T-helper 2 cell treated with Interferon-gamma antibody and Interleukin-4, amounts not matched to agents 100 ng/mL and 5 ng/mL, for 36 hours (primary cell): ENCODE results near the gene POU5F1. TPM values are rescaled to one million over a fixed set of nuclear protein-coding genes. Genes with fewer than 3 reads are reported as not detected.

Source experiments
- intact Hi-C: fragments of 100-400 bp; cut with micrococcal nuclease; formaldehyde crosslinking; loops from one replicate; pipeline ENCODE4 v1.15.1; 2023
- total RNA-seq: library from RNA; stranded (reverse); gene quantifications from 2 replicates; pipeline ENCODE4 v1.2.3, GENCODE V29; 2022

Gene POU5F1
- total RNA-seq, 1 donor from 2014 or later, result not detected

DNA sequence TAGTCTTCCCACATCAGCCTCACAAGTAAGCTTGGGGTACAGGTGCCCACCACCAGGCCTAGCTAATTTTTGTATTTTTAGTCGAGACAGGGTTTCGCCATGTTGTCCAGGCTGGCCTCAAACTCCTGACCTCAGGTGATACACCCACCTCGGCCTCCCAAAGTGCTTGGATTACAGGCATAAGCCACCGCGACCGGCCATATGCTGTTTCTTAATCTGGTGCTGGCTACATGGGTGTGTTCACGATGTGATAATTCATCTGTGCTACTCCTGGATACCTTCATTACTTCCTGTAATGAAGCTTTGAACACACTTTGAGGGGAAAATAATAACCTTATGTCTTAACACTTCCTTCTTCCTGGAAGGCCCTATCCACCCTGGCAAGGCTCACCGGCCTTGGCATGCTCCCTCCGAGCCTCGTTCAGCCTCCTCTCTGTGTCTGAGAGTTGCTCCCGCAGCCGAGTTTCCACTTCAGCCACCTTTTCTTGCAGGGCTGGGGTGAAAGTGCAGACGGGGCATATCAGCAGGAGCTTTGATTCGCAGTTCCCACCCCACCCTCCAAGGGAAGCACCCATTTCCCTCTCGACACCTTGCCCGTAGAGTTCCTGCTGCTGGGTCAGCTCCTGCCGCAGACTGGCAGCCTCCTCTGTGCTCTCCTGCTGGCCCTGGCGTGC is 26.0 kb downstream of the POU5F1 start:
- intact Hi-C loops, result no loop called here

DNA sequence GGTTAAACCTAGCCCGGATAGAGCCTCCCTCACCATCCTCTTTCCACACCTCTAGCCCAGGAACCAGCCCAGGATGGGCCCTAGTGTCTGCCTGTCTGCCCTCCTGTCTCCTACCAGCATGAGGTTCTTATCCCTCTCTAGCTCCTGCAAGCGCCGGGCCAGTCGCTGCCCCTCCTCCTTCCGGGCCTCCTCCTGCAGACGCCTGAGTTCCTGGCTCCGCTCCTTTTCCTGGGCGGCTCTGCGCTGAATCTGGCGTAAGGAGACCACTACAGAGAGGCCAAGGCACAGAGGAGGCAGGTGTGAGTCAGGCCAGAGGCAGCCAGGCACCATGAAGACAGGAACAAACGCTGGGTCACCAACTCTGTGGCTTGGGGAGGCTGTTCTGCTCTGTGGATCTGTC is 27.3 kb downstream of the POU5F1 start:
- intact Hi-C loops, result no loop called here

DNA sequence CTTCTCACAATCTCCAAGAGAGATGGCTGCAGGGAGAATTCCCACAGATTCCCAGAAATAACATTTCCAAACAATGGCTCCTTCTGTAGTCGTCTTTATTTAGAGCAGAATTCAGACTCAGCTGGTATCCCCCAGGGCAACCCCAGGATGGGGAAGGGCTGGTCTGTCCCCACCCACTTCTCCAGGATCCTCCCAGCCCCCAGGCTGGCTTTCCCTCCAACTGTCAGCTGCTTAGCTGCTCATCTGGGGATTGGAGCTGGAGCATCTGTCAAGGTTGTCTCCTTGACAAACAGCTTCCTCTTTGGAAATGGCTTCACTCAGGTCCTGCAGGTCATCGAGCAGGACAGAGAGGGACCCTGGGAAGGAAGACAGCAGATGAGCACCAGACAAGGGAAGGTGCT is 28.1 kb downstream of the POU5F1 start:
- intact Hi-C loops, result no loop called here

- intact Hi-C loops, result no loop called here
Observed at GRCh38 chr6:31140643-31141042, 29.8 kb downstream of the POU5F1 start.

DNA sequence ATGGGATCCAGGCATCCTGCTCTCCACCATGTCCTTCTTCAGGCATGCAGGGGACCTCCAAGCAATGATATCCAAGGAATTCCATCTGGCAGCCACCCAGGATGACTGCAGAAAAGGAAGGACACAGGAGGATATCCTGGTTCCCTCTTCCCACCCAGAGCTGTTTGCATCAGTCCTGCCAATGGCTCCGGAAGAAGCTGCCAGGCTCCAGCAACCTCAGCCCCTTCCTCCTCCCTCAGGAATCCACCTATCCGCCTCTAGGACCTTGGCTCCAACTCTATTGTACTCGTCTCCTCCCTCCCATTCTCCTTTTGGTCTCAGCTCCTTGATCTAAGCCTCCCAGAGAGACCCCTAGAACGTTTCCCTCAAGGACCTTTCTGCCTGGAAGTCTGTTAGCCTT is 30.9 kb downstream of the POU5F1 start:
- intact Hi-C loops, result no loop called here

DNA sequence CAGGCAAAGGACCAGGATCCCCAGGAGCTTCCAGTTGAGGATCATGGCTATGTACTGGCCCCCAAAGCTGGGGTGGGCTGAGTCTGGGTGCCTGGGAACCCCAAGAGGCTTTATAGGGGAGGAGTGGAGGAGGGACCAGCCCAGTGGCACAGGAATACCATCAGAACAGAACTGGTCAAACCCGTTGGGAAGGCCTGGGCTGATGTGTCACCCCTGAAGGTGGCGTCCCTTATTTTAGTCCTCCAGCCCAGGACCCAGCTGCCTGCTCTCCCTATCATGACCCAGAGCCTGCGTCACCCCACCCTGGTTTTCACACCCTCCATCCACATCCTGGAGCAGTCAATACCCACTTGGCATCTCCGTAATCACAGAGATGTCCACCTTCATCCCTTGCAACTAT is 31.5 kb downstream of the POU5F1 start, which contains the start of gene PSORS1C2:
PSORS1C2 (minus strand) TSS at position 85 of the 400 bp plus-strand sequence; CDS start at position 45, 40 bp downstream.
- intact Hi-C loops, result no loop called here

DNA sequence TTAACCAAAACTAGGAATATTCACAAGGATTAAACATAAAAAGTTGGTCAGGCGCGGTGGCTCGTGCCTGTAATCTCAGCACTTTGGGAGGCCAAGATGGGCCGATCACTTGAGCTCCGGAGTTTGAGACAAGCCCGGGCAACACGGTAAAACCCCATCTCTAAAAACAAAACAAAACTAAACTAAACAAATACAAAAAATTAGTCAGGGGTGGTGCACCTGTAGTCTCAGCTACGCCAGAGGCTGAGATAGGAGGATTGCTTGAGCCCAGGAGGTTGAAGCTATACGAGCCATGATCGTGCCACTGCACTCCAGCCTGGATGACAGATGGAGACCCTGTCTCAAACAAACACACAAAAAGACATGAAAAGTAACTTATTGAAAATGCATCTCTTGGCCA is 34.8 kb downstream of the POU5F1 start:
- intact Hi-C loops, result no loop called here

DNA sequence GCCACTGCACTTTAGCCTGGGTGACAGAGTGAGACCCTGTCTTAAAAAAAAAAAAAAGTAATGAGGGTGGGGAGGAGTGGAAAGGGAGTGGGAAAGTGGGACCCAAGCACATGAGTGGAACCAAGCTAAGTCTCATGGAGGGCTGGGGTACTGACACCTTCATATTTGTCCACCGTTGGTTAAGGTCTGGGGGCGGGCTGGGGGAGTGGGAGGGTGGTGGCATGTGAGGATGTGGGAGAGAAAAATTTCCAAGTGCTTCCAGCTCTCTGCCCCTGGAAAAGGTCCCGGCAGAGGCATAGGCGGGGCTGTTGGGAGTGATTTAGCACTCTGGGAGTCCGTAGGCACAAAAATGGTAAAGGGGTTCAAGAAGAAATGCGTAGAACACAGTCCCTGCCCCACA is 37.7 kb downstream of the POU5F1 start:
- intact Hi-C loops, result no loop called here

DNA sequence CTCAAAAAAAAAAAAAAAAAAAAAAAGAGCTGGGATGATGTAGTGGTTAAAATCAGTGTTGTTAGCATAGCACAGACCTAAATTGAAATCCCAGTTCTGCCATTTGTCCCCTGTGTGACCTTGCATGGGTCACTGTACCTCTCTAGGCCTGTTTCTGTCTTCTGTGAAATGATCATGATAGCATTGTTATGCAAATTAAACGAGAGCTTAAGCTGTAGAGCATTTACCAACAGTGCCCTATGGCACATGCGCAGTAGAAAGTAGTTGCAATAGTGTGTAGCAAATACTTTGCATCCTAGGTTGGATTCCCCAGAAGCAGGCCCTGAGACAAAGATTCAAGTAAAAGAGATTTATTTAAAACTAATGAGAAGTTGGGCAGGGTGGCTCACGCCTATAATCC is 38.9 kb downstream of the POU5F1 start:
- intact Hi-C loops, result no loop called here

GRCh38 chr6:31130751-31131150 is 39.7 kb downstream of the POU5F1 start:
- intact Hi-C loops, result no loop called here

GRCh38 chr6:31129130-31129529 is 41.4 kb downstream of the POU5F1 start:
- intact Hi-C loops, result no loop called here

DNA sequence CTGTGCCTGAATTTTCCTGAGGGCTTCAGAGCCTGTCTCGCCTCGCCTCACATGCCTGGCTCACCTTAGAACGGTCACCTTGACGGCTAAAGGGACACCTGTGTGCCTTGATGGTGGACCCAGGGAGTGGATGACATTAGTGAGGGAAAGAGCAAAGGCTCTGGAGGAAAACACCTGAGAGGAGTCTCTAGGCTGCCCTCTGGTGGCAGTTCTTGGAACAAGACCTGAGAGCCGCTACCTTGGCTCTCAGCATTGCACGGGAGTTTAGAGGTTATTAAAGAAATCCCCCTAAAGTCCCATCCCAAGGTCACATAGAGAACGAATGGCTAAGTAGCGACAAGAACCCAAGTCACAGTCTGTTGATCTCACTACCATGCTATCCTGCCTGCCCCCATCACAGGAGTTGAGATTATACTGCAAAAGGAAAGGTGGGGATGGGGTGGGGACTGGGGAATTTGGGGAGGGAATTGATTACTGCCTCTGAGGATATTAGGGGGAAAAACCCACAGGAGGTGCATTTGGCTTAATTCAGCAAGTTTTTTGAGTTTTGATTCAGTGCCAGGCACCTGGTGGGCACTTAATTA is 42.3 kb downstream of the POU5F1 start:
- intact Hi-C loops, result no loop called here

DNA sequence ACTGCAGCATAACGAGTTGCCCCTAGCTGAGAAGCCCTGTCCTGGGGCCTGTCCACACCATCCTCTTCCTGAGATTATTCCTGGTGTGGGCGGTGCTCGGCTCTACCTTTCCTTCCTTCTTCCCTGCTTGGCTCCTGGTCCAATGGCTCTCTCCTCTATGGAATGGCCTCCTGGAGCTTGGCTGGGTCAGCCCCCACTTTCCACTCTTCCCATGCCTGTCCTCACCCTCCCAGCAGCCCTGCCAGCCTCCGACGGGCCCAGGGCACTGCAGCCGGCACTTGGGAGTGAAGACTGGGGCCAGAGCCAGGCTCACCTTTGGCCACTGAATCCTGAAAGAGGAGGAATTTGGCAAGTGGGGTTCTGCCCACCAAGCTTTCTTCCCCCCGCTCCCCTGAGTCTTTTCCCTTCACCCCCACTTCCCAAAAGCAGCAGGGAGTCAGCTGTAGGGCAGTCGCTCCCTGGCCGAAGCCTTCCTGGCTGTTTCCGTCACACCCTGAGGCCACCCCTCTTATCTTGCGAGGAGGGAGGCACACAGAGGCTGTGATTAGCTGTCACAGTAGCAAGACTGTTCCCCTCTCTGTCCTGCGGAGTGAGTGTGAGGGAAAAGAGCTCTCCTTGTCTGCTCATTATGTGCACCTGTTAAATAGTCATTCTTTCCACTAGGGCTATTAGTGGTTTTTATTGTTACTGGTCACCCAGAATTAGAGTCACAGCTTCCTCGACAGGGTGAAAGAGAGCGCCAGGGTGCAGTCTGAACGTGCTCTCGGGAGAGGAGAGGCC is 43.9 kb downstream of the POU5F1 start:
- intact Hi-C loops, result no loop called here

DNA sequence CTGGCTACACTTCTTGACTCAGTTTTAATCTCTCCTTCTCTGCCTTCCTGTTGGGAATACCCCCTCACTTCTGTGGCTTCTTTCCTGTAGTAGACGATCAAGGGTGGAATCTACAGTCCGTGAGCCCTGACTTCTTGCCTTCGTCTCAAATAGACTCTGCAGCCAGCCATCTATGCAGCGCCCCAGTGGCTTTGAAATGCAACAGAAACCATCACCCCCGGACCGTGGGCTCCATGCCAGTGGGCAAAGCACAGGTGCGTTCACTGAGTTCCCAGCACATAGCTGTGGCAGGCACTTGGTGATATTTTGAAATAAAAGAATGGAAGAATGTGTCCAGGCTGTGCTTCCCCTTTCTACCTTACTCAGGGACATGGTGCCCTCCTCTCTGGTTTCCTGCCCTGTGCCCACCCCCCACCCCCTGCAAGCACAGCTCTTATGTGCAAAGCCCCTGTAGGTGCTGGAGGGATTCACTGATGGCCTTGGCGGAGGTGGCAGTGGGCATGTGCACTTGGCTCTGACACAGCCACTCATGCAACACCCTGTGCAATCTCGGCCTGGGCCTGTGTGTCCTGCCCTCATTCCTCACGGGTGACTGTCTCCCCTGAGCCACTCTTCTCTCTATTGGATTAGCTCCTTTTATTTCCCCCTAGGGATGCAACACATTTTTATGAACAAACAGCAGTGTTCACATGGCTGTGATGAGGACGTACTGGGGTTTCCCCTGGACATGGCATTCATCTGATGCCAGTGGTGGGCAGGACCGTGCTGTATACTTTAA is 44.7 kb downstream of the POU5F1 start:
- intact Hi-C loops, result no loop called here

- intact Hi-C loops, result no loop called here
Observed at GRCh38 chr6:31125162-31125561, 45.3 kb downstream of the POU5F1 start.

DNA sequence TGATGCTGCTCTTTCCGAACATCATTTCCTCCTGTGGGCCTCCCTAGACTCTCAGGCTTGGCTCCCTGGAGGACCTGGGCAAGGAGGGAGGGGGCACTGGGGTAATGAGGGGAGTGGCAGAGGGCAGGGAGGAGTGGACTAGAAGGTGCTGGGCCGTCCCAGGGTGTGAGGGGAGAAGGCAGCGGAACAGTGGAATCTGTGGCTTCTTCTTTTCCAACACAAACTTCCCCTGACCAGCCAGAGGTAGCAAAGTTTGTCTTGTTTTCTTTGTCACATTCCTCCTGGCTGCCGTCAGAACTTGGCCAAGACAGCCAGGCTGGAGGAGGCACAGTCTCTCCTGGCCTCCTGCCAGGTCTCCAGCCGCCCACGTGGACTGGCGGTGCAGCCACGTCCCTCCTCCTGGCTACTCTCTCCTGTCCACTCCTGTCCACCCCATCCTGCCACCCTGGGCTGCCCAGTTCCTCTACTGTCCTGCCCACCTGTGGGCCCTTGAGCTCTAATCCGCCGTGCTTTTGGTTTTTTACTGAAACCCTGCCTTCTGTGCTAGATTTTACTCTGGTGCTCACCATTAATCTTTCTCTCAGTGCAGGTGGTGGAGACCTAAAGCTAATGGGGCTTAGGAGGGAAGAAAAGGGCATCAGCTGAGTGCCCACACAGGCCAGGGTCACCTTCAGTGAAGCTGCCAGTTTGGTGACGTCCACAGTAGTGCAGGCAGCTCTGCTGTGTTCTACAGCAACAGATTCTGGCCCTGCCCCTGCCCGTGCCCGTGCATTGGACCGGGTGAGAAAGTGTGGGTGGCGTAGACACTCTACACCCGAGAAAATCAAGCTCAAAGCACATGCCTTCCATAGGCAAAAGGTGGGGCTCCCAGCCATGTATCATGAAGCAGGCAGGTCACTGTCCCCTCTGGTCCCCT is 47.4 kb downstream of the POU5F1 start:
- intact Hi-C loops, result no loop called here

GRCh38 chr6:31121131-31121790 is 49.2 kb downstream of the POU5F1 start:
- intact Hi-C loops, result no loop called here

GRCh38 chr6:31120151-31120915 is 50.1 kb downstream of the POU5F1 start, which contains the start of gene CDSN:
TSS of gene CDSN (minus strand) at chr6:31120446. CDS start at chr6:31120419, 27 bp downstream.
- intact Hi-C loops, result no loop called here

GRCh38 chr6:31118178-31118577 is 52.3 kb downstream of the POU5F1 start:
- intact Hi-C loops, result no loop called here
